ENCODE data around the gene NLGN1.

- TF ChIP-seq ZFP3 (CRISPR knock-in tag; IDR thresholded peaks at IDR 0.05) (no peak), GLIS3 (CRISPR knock-in tag; IDR thresholded peaks at IDR 0.05) (no peak), ARNTL (CRISPR knock-in tag; IDR thresholded peaks at IDR 0.05; ENCODE audit: borderline replicate concordance, low read depth) (no peak), ZNF565 (CRISPR knock-in tag; conservative IDR thresholded peaks at IDR 0.05; ENCODE audit: low read depth) (no peak)
- TF ChIP-seq, protein P1, sequence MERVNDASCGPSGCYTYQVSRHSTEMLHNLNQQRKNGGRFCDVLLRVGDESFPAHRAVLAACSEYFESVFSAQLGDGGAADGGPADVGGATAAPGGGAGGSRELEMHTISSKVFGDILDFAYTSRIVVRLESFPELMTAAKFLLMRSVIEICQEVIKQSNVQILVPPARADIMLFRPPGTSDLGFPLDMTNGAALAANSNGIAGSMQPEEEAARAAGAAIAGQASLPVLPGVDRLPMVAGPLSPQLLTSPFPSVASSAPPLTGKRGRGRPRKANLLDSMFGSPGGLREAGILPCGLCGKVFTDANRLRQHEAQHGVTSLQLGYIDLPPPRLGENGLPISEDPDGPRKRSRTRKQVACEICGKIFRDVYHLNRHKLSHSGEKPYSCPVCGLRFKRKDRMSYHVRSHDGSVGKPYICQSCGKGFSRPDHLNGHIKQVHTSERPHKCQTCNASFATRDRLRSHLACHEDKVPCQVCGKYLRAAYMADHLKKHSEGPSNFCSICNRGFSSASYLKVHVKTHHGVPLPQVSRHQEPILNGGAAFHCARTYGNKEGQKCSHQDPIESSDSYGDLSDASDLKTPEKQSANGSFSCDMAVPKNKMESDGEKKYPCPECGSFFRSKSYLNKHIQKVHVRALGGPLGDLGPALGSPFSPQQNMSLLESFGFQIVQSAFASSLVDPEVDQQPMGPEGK (CRISPR knock-in tag; IDR thresholded peaks at IDR 0.05; ENCODE audit: borderline replicate concordance) = no peak
- TF ChIP-seq, protein P2, sequence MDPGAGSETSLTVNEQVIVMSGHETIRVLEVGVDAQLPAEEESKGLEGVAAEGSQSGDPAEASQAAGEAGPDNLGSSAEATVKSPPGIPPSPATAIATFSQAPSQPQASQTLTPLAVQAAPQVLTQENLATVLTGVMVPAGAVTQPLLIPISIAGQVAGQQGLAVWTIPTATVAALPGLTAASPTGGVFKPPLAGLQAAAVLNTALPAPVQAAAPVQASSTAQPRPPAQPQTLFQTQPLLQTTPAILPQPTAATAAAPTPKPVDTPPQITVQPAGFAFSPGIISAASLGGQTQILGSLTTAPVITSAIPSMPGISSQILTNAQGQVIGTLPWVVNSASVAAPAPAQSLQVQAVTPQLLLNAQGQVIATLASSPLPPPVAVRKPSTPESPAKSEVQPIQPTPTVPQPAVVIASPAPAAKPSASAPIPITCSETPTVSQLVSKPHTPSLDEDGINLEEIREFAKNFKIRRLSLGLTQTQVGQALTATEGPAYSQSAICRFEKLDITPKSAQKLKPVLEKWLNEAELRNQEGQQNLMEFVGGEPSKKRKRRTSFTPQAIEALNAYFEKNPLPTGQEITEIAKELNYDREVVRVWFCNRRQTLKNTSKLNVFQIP (CRISPR knock-in tag; IDR thresholded peaks at IDR 0.05; ENCODE audit: borderline replicate concordance, low read depth) = no peak
Observed at GRCh38 chr3:173650596-173650995, 253.1 kb downstream of the NLGN1 start.

All from SK-N-SH treated with all-trans-retinoic acid at 6 μM for 48 hours (cell line).